Breast epithelium (tissue), 4 donors: ENCODE measurements around the gene SDR42E2. TPM values are rescaled to one million over a fixed set of nuclear protein-coding genes. Genes with fewer than 3 reads are reported as not detected.
A peak's percentile ranks its signal among the peaks of the same experiment; 100 is the strongest.

ENCODE experiments used
- DNase-seq, 2 donors: peaks; one replicate each; pipeline ENCODE4 v3.0.0-alpha.2; 2019; ENCODE audit warnings: low spot score in 2 of 2
- H3K27ac ChIP-seq, 2 donors: fragments of 200-600 bp; sonication (generic) in 1 of 2; one replicate each; pipeline ENCODE4 v1.5.1; 2016 to 2019; ENCODE audit warnings: mild to moderate bottlenecking in 1 of 2
- H3K27me3 ChIP-seq, 2 donors: fragments of 200-600 bp; sonication (generic) in 1 of 2; one replicate each; pipeline versions ENCODE4 v1.5.1 to v1.6.0; 2017 to 2019; ENCODE audit warnings: control low read depth in 1 of 2, mild to moderate bottlenecking in 1 of 2
- H3K36me3 ChIP-seq: fragments of 200-600 bp; one replicate; pipeline ENCODE4 v1.5.1; 2019
- H3K4me1 ChIP-seq, 2 donors: fragments of 200-600 bp; sonication (generic); one replicate each; pipeline ENCODE4 v1.5.1; 2016 to 2019; ENCODE audit warnings: control low read depth in 1 of 2
- H3K4me3 ChIP-seq, 3 donors: fragments of 200-600 bp; sonication (generic); 1 replicate in 2 of 3; 2 replicates in 1 of 3; pipeline ENCODE4 v1.5.1; 2016 to 2019; ENCODE audit warnings: mild to moderate bottlenecking in 3 of 3, moderate library complexity in 2 of 3
- H3K9me3 ChIP-seq, 2 donors: fragments of 200-600 bp; sonication (generic) in 1 of 2; one replicate each; pipeline ENCODE4 v1.5.1; 2016 to 2019; ENCODE audit warnings: control low read depth in 1 of 2
- CTCF ChIP-seq, 3 donors: fragments of 450-650 bp; IDR thresholded peaks; one replicate each; pipeline ENCODE4 v1.5.1; 2016 to 2017; ENCODE audit warnings: antibody characterized with exemption in 3 of 3, mild to moderate bottlenecking in 3 of 3, moderate library complexity in 3 of 3
- POLR2A ChIP-seq: fragments of 450-650 bp; IDR thresholded peaks from one replicate; pipeline ENCODE4 v1.6.1; 2016; ENCODE audit warnings: antibody characterized with exemption, mild to moderate bottlenecking, moderate library complexity
- POLR2AphosphoS5 ChIP-seq, 3 donors: sonication (generic); formaldehyde crosslinking; IDR thresholded peaks; one replicate each; pipeline ENCODE4 v1.6.1; 2017; ENCODE audit warnings: antibody characterized with exemption in 3 of 3
- intact Hi-C: fragments of 100-400 bp; cut with DNase I; formaldehyde crosslinking; loops from one replicate; pipeline ENCODE4 v1.15.1; 2023; ENCODE audit warnings: low total_unique reads
- total RNA-seq, 3 donors: library from RNA; depleted of rRNA; stranded (reverse); fragments of >200 nt; gene quantifications; one replicate each; pipeline ENCODE4 v1.1.0, GENCODE V29; 2016

Gene SDR42E2
- total RNA-seq, 3 donors from 2014 or later: 0.16 TPM; not detected in 2

GRCh38 chr16:22161401-22161800, 905 bp upstream of the SDR42E2 start:
- H3K27me3 ChIP-seq: peaks cover 0 to 10% of the 10 kb centered on the region in 2 donors
- no peak overlapping the region for H3K27ac ChIP-seq
- H3K4me1 ChIP-seq: no peaks in the 10 kb centered on the region
- no peaks in the 10 kb centered on the region for H3K9me3 ChIP-seq
- H3K36me3 ChIP-seq: no peaks in the 10 kb centered on the region
- no peak for DNase-seq
- intact Hi-C loops: no loop called here
- no peak overlapping the region for H3K4me3 ChIP-seq
- TF ChIP-seq POLR2A (no peak), POLR2AphosphoS5 (IDR thresholded peaks at IDR 0.05) (no peak), CTCF (IDR thresholded peaks at IDR 0.05) (no peak)

DNA sequence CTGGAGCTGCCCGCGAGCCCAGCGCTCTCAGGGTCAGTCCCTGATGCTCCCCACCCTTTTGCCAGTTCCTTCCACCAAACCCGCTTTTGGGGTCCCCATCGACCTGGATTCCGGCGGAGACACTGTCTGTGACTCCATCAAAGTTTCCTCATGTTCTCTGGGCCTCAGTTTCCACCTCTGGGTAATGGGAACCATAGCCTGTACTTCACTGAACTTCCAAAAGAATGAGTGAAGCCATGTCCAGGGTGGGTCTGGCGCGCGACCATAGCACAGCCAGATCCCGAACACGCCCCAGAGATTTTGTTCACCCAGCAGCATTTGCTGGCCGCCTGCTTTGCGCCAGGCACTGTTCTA, 327 bp downstream of the SDR42E2 start:
- no peak for TF ChIP-seq POLR2A
- TF ChIP-seq CTCF (IDR thresholded peaks at IDR 0.05): no peak
- no peak for TF ChIP-seq POLR2AphosphoS5 (IDR thresholded peaks at IDR 0.05)
- H3K27me3 ChIP-seq: peaks cover 0 to 10% of the 10 kb centered on the region in 2 donors
- H3K9me3 ChIP-seq: no peaks in the 10 kb centered on the region
- H3K27ac ChIP-seq: no peak overlapping the region
- intact Hi-C loops: no loop called here
- DNase-seq: no peak
- no peaks in the 10 kb centered on the region for H3K36me3 ChIP-seq
- peak overlapping the region in 2 of 3 donors; percentile 26 to 48 for H3K4me3 ChIP-seq
- H3K4me1 ChIP-seq: no peaks in the 10 kb centered on the region

DNA sequence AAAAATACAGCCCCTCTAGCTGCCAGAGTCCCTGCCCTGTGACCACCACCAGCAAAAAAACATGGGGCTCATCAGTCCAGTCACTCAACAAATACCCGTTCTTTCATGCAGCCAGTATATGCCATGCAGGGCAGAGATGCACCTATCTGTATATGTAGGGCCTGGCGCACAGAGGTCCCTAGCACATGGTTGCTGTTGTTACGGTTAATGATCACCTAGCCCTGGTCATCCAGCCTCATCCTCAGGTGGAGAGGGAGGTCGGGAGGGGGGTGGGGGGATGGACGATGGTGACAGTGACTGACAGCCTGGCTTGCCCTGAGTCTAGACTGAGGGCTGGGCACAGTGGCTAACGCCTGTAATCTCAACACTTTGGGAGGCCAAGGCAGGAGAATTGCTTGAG, 1.5 kb downstream of the SDR42E2 start:
- DNase-seq: no peak
- TF ChIP-seq CTCF (IDR thresholded peaks at IDR 0.05): no peak
- no peak for TF ChIP-seq POLR2AphosphoS5 (IDR thresholded peaks at IDR 0.05)
- no peak for TF ChIP-seq POLR2A
- no peak overlapping the region for H3K27ac ChIP-seq
- no peaks in the 10 kb centered on the region for H3K9me3 ChIP-seq
- peaks cover 0 to 10% of the 10 kb centered on the region in 2 donors for H3K27me3 ChIP-seq
- H3K36me3 ChIP-seq: no peaks in the 10 kb centered on the region
- intact Hi-C loops: no loop called here
- no peak overlapping the region for H3K4me3 ChIP-seq
- no peaks in the 10 kb centered on the region for H3K4me1 ChIP-seq

DNA sequence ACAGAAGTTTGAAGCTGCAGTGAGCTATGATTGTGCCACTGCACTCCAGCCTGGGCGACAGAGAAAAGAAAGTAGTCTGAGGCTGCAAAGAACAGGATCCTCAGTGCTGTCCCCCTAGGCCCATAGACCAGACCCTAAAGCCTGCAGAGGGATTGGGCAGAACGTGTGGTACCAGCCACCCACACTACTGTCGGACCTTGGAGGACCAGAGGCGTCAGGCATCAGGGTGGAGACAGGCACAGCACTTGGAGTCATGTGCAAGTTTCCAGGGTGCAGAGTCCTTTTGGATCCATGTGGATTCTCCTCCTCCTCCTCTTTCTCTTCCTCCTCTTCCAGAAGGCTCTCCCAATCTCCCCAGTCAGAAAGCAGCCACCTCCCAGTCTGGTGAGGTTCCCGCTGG, 2.2 kb downstream of the SDR42E2 start:
- no peaks in the 10 kb centered on the region for H3K36me3 ChIP-seq
- no peak overlapping the region for H3K27ac ChIP-seq
- H3K9me3 ChIP-seq: no peaks in the 10 kb centered on the region
- intact Hi-C loops: no loop called here
- peaks cover 0 to 10% of the 10 kb centered on the region in 2 donors for H3K27me3 ChIP-seq
- H3K4me1 ChIP-seq: no peaks in the 10 kb centered on the region
- DNase-seq: no peak
- no peak for TF ChIP-seq POLR2A
- TF ChIP-seq POLR2AphosphoS5 (IDR thresholded peaks at IDR 0.05): no peak
- TF ChIP-seq CTCF (IDR thresholded peaks at IDR 0.05): no peak
- no peak overlapping the region for H3K4me3 ChIP-seq

DNA sequence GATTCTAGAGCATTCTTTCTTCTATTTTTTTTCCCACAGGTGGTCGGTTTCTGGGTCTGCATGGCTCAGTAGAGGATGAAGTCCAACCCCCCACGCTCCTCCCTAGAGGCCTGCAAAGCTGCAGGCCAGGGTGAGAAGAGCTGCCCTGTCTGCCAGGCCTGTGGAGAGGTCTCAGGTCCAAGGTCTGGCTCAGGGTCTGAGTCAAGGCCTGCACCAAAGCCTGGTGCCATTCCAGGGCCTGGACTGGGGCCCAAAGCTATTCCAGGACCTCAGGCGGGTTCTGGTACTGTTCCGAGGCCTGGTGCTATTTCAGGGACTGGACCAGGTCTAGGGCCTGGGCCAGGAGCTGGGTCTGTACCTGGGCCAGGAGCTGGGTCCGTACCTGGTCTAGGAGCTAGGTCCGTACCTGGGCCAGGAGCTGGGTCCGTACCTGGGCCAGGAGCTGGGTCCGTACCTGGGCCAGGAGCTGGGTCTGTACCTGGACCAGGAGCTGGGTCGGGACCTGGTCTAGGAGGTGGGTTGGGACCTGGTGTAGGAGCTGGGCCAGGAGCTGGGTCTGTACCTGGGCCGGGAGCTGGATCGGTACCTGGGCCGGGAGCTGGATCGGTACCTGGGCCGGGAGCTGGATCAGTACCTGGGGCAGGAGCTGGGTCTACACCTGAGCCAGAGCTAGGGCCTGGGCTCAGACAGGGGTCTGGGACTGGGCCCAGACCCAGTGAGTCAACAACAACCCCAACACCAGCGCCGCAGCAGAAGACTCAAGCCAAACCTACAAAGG, 3.4 kb downstream of the SDR42E2 start:
- TF ChIP-seq POLR2A (no peak), POLR2AphosphoS5 (IDR thresholded peaks at IDR 0.05) (no peak), CTCF (IDR thresholded peaks at IDR 0.05) (no peak)
- Histone ChIP-seq H3K36me3 (no peaks in the 10 kb centered on the region), H3K27me3 (peaks cover 0 to 10% of the 10 kb centered on the region in 2 donors), H3K4me1 (no peaks in the 10 kb centered on the region), H3K4me3 (no peak overlapping the region), H3K27ac (no peak overlapping the region), H3K9me3 (no peaks in the 10 kb centered on the region)
- intact Hi-C loops: no loop called here
- DNase-seq: no peak
